Measurements from ENCODE around the gene ITGB8. TPM values are rescaled to one million over a fixed set of nuclear protein-coding genes. Genes with fewer than 3 reads are reported as not detected.

The ITGB8 gene
- total RNA-seq, 1 experiment from 2014 or later = 1.9 TPM

DNA sequence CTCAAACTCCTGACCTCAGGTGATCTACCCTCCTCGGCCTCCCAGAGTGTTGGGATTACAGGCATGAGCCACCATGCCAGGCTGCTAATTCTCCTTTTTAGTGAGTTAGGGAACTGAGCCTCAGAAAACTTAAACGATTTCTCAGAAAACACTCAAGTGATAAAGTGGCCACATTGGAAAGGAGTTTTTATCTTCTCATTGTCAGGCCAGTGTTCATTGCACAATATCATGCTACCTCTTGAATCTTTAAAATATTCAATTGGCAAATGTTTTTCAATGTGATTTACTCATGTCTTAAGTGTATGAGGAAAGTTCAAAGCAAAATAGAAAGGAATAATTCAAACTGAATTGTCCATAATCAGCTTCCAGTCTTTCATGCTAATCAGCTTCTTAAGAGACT is 80.7 kb downstream of the ITGB8 start (continued):
- TF ChIP-seq JUN (CRISPR knock-in tag; IDR thresholded peaks at IDR 0.05) (no peak), ZNF671 (CRISPR knock-in tag; IDR thresholded peaks at IDR 0.05) (no peak)
- TF ChIP-seq, protein P1, sequence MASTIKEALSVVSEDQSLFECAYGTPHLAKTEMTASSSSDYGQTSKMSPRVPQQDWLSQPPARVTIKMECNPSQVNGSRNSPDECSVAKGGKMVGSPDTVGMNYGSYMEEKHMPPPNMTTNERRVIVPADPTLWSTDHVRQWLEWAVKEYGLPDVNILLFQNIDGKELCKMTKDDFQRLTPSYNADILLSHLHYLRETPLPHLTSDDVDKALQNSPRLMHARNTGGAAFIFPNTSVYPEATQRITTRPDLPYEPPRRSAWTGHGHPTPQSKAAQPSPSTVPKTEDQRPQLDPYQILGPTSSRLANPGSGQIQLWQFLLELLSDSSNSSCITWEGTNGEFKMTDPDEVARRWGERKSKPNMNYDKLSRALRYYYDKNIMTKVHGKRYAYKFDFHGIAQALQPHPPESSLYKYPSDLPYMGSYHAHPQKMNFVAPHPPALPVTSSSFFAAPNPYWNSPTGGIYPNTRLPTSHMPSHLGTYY (CRISPR knock-in tag; IDR thresholded peaks at IDR 0.05) = no peak

DNA sequence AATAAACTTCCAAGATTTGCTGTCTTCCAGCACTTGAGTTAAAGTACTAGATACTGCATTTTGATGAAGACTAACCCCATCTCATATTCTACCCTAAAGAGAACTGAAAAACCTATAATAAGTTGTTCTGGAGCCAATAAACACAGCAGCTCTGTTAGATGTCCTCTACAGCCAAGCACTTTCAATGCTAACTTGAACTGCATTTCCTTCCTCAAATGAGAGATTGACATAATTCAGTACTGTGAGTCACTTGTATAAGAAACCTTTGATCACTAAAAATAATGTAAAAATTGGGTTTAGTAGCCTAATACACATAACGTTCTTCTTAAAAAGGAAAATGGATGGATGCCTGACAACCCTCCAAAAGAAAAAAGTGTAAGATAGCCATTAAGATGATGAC is 81.3 kb downstream of the ITGB8 start:
- peaks cover 2% of the 10 kb centered on the region; the same call in 1 of the 2 replicates for H3K4me1 Mint-ChIP-seq
- no peak for DNase-seq (ENCODE audit: low spot score)
- H3K9me3 Mint-ChIP-seq = peaks cover 17% of the 10 kb centered on the region
- POLR2A ChIA-PET = no interaction called here
- ATAC-seq = no peak
- H3K27ac Mint-ChIP-seq = no peak overlapping the region
- no peaks in the 10 kb centered on the region for H3K27me3 Mint-ChIP-seq (ENCODE audit: low read depth)
- H3K4me3 Mint-ChIP-seq = no peak overlapping the region
- peaks cover 6% of the 10 kb centered on the region; the same call in 1 of the 2 replicates for H3K36me3 Mint-ChIP-seq
- TF ChIP-seq, protein P2, sequence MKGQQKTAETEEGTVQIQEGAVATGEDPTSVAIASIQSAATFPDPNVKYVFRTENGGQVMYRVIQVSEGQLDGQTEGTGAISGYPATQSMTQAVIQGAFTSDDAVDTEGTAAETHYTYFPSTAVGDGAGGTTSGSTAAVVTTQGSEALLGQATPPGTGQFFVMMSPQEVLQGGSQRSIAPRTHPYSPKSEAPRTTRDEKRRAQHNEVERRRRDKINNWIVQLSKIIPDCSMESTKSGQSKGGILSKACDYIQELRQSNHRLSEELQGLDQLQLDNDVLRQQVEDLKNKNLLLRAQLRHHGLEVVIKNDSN (CRISPR knock-in tag; IDR thresholded peaks at IDR 0.05) = no peak
- TF ChIP-seq GABPB1 (CRISPR knock-in tag; IDR thresholded peaks at IDR 0.05) (no peak), CBFB (CRISPR knock-in tag; IDR thresholded peaks at IDR 0.05; ENCODE audit: low read depth) (no peak), PRRX2 (CRISPR knock-in tag; IDR thresholded peaks at IDR 0.05) (no peak)
- TF ChIP-seq, protein P3, sequence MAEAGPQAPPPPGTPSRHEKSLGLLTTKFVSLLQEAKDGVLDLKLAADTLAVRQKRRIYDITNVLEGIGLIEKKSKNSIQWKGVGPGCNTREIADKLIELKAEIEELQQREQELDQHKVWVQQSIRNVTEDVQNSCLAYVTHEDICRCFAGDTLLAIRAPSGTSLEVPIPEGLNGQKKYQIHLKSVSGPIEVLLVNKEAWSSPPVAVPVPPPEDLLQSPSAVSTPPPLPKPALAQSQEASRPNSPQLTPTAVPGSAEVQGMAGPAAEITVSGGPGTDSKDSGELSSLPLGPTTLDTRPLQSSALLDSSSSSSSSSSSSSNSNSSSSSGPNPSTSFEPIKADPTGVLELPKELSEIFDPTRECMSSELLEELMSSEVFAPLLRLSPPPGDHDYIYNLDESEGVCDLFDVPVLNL (CRISPR knock-in tag; IDR thresholded peaks at IDR 0.05; ENCODE audit: borderline replicate concordance, low read depth) = no peak
- CTCF ChIA-PET = interaction anchor here (1.2 kb wide), 1 partner anchor 29 kb away, joined by 3 read pairs; no protein-coding TSS in a partner anchor

DNA sequence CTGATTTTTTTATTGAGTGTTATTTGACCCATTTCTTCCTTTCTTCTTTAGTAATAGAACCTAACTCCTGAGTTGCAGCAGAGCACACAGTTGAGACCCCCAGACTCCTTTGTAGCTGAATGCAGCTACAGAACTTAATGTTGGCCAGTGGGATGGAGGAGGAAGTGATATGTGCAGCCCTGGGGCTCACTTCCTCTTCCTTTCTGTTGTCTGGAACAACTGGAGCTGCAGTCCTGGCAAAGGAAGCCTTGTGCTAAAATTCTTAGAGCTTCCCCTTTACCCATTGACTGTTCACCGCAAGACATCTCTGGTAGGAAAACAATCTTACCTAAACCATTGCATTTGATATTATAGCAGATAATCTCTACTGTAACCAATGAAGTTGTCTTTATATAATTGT is 86.6 kb downstream of the ITGB8 start:
- Mint-ChIP-seq H3K27ac (no peak overlapping the region), H3K4me3 (no peak overlapping the region), H3K27me3 (ENCODE audit: low read depth) (no peaks in the 10 kb centered on the region), H3K9me3 (peaks cover 20% of the 10 kb centered on the region), H3K36me3 (peaks cover 6% of the 10 kb centered on the region; the same call in 1 of the 2 replicates), H3K4me1 (no peaks in the 10 kb centered on the region)
- ChIA-PET CTCF (no interaction called here), POLR2A (no interaction called here)
- TF ChIP-seq CREB1 (CRISPR knock-in tag; IDR thresholded peaks at IDR 0.05) (no peak), ZNF671 (CRISPR knock-in tag; IDR thresholded peaks at IDR 0.05) (no peak), ATF1 (CRISPR knock-in tag; IDR thresholded peaks at IDR 0.05) (no peak), FOXJ3 (CRISPR knock-in tag; IDR thresholded peaks at IDR 0.05; ENCODE audit: borderline replicate concordance) (no peak), NFYB (CRISPR knock-in tag; conservative IDR thresholded peaks at IDR 0.05; ENCODE audit: low read depth) (no peak), SP1 (CRISPR knock-in tag; conservative IDR thresholded peaks at IDR 0.05) (no peak)
- TF ChIP-seq, protein P4, sequence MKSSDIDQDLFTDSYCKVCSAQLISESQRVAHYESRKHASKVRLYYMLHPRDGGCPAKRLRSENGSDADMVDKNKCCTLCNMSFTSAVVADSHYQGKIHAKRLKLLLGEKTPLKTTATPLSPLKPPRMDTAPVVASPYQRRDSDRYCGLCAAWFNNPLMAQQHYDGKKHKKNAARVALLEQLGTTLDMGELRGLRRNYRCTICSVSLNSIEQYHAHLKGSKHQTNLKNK (CRISPR knock-in tag; IDR thresholded peaks at IDR 0.05) = no peak
- TF ChIP-seq, protein P5, sequence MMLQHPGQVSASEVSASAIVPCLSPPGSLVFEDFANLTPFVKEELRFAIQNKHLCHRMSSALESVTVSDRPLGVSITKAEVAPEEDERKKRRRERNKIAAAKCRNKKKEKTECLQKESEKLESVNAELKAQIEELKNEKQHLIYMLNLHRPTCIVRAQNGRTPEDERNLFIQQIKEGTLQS (CRISPR knock-in tag; conservative IDR thresholded peaks at IDR 0.05) = no peak
- TF ChIP-seq, protein P6, sequence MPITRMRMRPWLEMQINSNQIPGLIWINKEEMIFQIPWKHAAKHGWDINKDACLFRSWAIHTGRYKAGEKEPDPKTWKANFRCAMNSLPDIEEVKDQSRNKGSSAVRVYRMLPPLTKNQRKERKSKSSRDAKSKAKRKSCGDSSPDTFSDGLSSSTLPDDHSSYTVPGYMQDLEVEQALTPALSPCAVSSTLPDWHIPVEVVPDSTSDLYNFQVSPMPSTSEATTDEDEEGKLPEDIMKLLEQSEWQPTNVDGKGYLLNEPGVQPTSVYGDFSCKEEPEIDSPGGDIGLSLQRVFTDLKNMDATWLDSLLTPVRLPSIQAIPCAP (CRISPR knock-in tag; IDR thresholded peaks at IDR 0.05) = no peak
- TF ChIP-seq, protein P7, sequence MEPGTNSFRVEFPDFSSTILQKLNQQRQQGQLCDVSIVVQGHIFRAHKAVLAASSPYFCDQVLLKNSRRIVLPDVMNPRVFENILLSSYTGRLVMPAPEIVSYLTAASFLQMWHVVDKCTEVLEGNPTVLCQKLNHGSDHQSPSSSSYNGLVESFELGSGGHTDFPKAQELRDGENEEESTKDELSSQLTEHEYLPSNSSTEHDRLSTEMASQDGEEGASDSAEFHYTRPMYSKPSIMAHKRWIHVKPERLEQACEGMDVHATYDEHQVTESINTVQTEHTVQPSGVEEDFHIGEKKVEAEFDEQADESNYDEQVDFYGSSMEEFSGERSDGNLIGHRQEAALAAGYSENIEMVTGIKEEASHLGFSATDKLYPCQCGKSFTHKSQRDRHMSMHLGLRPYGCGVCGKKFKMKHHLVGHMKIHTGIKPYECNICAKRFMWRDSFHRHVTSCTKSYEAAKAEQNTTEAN (CRISPR knock-in tag; IDR thresholded peaks at IDR 0.05) = no peak
- ATAC-seq (no peak), DNase-seq (ENCODE audit: low spot score) (no peak)
